ENCODE data around the gene YARS1.

DNA sequence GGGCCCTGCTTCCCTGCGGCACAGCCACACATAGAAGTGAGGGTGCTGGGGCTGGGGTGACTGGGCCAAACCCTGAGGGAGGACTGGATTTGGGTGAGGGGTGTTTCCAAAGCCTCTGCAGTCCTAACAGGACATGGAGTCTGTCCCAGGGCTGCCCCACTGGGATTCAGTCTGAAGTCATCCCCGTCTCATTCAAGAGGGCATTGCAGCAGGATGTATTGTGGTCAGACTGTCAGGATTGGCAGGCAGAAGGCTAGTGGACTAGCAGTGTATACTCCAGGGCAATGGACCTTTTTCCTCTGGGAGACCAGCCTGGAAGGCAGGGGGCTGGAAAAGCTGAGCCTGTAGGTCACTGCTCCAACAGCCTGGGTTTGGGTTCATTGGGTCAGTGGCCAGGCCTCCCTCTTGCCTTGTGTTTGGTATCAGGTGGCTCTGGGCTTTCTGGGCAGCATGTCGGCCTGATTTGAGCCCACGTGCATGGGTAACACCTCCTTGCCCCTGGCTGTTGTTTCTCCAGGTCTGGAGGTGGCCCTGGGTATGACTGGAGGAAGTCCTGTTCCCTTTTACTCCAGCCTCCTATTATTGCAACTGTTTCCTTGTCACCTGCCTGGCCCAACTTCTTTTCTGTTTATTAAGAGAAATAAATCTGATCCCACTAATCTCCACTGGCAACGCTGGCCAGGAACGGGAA, 73.6 kb downstream of the YARS1 start:
- TF ChIP-seq, protein P1, sequence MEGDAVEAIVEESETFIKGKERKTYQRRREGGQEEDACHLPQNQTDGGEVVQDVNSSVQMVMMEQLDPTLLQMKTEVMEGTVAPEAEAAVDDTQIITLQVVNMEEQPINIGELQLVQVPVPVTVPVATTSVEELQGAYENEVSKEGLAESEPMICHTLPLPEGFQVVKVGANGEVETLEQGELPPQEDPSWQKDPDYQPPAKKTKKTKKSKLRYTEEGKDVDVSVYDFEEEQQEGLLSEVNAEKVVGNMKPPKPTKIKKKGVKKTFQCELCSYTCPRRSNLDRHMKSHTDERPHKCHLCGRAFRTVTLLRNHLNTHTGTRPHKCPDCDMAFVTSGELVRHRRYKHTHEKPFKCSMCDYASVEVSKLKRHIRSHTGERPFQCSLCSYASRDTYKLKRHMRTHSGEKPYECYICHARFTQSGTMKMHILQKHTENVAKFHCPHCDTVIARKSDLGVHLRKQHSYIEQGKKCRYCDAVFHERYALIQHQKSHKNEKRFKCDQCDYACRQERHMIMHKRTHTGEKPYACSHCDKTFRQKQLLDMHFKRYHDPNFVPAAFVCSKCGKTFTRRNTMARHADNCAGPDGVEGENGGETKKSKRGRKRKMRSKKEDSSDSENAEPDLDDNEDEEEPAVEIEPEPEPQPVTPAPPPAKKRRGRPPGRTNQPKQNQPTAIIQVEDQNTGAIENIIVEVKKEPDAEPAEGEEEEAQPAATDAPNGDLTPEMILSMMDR (IDR thresholded peaks at IDR 0.05): peak in 1 of 3 donors; percentile 7
- no peak for TF ChIP-seq POLR2A (IDR thresholded peaks at IDR 0.05)

Data from breast epithelium (tissue), 3 donors.